ENCODE data around the gene UNC5B.

DNA sequence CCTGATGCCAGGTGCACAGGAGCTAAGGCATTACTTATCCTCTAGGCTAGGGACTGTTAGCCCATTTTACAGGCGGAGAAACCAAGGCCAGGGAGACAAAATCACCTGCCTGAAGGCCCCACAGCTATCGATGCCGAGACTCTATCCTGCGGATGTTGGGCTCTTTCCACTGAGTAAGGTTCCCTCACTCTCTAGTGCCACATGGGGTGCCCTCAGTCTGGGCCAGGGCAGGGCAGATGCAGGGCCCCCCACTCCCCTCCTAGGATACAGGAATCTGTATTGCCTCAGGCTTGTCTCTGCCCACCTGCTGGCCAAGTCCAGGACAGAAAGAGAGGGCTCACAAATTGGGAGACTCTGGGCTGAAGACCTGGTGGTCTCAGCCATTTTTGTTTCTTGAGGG, 45.7 kb downstream of the UNC5B start:
- TF ChIP-seq POLR2A (IDR thresholded peaks at IDR 0.05; ENCODE audit: low read depth, low read length) = no peak
- TF ChIP-seq POLR2AphosphoS5 (IDR thresholded peaks at IDR 0.05; ENCODE audit: low read depth, low read length) = no peak
- TF ChIP-seq TAF1 (IDR thresholded peaks at IDR 0.05; ENCODE audit: borderline replicate concordance, low read depth, low read length) = no peak
